GM19035 (cell line): Measurements from ENCODE around the gene CHMP4B.

Experiments used
- ATAC-seq: cut with Tn5 transposase; IDR thresholded peaks from one replicate; pipeline ENCODE4 v1.9.1; 2021; ENCODE audit not compliant: unreplicated experiment

Gene CHMP4B

GRCh38 chr20:33817411-33817810, 6.3 kb downstream of the CHMP4B start:
- ATAC-seq, result no peak

GRCh38 chr20:33819456-33819855, 8.3 kb downstream of the CHMP4B start:
- ATAC-seq, result no peak

- no peak for ATAC-seq
Observed at GRCh38 chr20:33820362-33820761, 9.2 kb downstream of the CHMP4B start.

GRCh38 chr20:33821270-33821836, 10.2 kb downstream of the CHMP4B start:
- no peak for ATAC-seq

- no peak for ATAC-seq
Observed at GRCh38 chr20:33822423-33822822, 11.3 kb downstream of the CHMP4B start.

GRCh38 chr20:33822991-33823390, 11.8 kb downstream of the CHMP4B start:
- ATAC-seq, result no peak

GRCh38 chr20:33824852-33825251, 13.7 kb downstream of the CHMP4B start:
- ATAC-seq, result no peak

GRCh38 chr20:33825340-33826269, 14.5 kb downstream of the CHMP4B start:
- no peak for ATAC-seq

- ATAC-seq, result no peak
Observed at GRCh38 chr20:33826270-33826897, 15.2 kb downstream of the CHMP4B start.

GRCh38 chr20:33827109-33827508, 16.0 kb downstream of the CHMP4B start:
- ATAC-seq, result no peak

- no peak for ATAC-seq
Observed at GRCh38 chr20:33827634-33828325, 16.6 kb downstream of the CHMP4B start.

- ATAC-seq, result no peak
Observed at GRCh38 chr20:33828326-33828844, 17.2 kb downstream of the CHMP4B start.

- ATAC-seq, result no peak
Observed at GRCh38 chr20:33828967-33829560, 17.9 kb downstream of the CHMP4B start.

GRCh38 chr20:33829636-33830035, 18.5 kb downstream of the CHMP4B start:
- ATAC-seq, result no peak

- no peak for ATAC-seq
Observed at GRCh38 chr20:33830371-33830770, 19.2 kb downstream of the CHMP4B start.

GRCh38 chr20:33832103-33832804, 21.1 kb downstream of the CHMP4B start:
- no peak for ATAC-seq

- ATAC-seq, result no peak
Observed at GRCh38 chr20:33833333-33833732, 22.2 kb downstream of the CHMP4B start.

- ATAC-seq, result no peak
Observed at GRCh38 chr20:33835615-33836172, 24.5 kb downstream of the CHMP4B start.

GRCh38 chr20:33836277-33836676, 25.1 kb downstream of the CHMP4B start:
- ATAC-seq, result no peak
